Measurements from ENCODE around the gene PALLD.
"Not testable (repeated sequence)": the region's sequence is repeated elsewhere in the genome, so short reads cannot be mapped to it uniquely, and the experiment has no call there.

The PALLD gene

DNA sequence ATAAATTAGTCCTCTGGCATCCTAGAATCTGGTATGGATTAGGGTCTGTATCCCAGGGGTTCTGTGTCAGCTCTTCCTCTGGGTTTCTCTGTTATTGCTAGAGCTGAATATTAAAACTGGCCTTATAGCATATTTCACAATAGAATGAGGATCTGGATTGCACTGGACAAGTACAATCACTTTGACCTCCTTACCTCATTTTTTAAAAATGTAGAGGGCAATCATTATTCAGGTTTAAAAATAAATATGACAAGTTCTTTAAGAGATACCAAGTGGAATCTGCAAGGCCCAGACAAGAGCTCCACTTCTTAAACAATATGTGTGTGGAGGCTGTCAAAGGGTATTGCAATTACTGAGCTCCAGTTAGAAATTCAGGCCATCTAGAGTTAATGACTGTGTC is 1.4 kb downstream of the PALLD start:
- no peak for DNase-seq

DNA sequence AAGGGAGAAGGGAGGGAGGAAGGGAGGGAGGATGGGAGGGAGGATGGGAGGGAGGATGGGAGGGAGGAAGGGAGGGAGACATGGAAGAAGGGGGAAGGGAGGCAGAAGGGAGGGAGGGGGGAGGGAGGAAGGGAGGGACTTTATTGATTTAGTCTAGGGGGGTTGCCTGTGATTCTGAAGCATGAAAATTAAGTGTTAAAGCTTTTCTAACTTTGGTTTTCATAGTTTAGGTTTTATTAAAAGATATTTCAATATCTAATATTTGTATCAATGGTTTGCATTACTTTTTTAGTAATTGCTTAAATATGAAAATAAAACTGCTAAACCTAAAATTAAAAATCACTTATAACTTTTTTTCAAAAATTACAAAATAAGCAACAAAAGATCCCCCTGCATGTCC is 2.4 kb downstream of the PALLD start:
- DNase-seq: no peak

DNA sequence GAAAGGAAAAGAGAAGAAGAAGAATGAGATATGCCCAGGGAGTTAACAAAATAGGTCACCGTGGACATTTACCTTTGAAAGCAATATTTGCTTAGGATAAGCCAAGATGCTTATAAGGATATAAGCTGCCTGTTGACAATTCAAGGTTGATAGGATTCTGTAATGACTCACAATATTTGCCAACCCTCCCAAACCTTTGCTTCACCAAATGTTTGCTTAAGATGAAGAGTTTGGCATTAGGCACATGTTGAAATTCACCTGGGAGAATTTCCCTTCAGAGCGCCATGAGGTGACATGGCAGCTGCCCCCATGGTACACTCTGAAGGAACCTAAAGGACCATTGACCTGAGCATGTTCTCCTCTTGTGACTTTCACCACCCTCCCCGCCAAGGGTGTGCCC is 4.6 kb downstream of the PALLD start:
- no peak for DNase-seq

DNA sequence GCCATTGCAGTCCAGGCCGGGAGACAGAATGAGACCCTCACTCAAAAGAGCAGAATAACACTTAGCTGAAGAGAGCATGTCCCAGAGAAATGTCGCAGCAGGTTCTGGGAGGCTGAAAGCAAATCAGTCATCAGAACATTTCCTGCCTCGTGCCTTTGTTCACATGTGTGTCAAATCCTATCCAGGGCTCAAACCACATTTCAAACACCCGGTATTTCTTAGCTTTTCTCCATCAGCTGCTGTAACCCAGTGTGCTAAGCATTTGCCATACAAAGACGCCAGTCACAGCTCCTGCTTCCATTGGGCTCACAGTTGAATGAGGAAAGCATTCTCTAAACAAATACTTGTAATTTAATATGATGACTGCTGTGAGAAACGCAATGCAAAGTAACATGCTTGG is 6.0 kb downstream of the PALLD start:
- DNase-seq: no peak

DNA sequence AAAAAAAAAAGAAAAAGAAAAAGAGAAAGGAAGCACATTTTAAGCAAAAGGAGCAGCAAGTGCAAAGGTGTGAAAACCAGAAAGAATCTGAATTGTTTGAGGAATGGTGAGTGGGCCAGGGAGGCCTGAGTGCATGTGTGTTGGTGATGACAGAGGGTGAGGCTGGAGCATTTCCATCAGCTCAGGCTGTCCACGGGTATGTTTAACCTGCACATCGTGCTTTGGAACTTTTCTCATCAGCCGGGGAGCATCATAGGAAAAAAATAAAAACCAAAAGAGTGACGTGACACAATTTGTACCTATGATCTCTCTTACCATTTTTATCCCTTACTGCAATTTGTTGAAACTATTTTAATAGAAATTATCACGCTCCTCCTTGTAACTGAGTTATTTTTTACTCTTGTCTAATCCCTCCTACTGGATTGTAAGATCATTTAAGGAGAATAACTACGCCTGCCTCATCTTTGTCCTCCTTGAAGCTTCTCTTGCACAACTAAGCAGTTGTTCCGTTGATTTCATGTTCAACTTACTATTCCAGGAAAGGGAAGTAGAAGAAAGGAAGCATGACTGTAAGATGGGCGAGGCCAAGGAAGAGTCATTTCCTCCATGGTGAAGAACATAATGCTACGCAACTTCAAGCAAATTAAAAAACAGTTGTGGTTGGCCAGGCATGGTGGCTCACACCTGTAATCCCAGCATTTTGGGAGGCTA is 7.0 kb downstream of the PALLD start:
- no peak for DNase-seq

DNA sequence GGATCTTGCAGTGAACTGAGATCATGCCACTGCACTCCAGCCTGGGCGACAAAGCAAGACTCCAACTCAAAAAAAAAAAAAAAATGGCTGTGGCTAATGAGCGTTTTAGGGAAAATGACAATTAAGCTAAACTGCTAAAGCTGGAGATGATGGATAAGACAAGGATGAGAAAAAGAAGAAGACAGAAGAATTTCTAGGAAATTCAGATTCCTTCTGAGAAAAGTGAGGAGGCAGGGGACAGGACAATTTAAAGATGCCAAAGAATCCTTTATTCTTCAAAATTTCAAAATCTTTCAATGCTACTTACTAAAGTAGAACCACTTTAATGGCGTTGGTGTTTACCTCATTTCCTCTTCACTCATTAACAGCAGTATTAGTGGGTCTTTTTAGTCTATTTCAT is 7.7 kb downstream of the PALLD start:
- DNase-seq: no peak

DNA sequence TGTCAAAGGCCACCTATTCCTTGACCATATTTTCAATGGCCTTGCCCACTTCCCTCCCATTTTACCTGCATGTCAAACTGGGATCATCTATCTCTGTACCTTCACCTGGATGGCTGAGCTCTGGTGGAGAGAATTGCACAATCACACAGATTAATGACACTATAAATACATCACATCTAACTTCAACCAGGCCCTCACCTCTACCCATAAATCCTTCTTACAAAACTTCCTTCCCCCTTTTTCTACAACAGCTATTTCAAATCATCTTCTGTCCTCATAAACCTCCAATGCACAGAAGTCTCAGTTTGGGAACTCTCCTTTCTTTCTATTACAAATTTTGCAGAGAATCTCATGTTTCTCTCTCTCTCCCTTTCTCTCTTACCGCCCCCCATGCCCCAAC is 9.2 kb downstream of the PALLD start:
- DNase-seq: no peak

DNA sequence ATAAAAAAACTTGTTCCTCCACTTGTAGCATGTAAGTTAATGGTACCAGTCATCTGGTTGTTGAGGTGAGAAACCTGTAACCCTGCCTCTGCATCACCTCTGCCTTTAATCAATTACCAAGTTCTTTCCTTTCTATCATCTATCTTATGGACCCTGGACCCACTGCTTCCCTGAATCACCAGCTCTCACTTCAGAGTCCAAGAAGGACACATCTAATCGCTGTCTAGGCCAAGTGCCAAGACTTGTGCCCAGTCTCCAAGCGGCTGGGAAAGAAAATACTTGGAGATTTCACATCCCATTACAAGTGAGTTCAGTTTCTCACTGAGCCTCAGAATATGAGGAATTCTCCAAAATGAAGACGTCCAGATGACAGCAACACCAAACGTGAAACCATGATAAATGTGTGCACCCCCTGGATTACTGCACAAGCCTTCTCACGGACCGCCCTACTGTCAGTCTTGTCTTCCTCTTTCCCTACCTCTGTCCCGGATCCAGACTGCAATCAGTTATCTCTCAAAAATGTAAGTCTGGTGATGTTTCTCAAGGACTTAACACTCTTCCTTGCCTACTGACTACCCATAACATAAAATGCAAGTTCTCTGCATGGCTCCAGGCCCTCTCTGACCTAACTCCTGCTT is 10.4 kb downstream of the PALLD start:
- DNase-seq: no peak

DNA sequence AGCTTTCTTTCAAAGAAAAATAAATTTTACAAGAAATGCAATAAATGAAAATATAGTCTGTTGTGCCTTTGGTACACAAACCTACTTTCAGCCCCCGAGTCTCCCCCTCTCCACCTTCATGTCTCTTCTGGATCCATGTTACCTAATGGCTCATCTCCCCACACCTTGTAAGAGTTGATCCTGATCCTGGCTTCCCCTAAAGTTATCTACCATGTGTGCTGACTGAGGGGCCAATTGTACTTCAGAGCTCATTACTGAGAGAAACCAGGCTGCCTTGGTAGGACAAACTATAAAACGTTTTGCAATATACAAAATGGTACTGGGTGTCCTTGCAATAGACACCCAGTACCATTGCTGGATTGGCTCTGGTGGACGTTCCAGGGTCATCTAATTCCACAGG is 11.8 kb downstream of the PALLD start:
- no peak for DNase-seq

DNA sequence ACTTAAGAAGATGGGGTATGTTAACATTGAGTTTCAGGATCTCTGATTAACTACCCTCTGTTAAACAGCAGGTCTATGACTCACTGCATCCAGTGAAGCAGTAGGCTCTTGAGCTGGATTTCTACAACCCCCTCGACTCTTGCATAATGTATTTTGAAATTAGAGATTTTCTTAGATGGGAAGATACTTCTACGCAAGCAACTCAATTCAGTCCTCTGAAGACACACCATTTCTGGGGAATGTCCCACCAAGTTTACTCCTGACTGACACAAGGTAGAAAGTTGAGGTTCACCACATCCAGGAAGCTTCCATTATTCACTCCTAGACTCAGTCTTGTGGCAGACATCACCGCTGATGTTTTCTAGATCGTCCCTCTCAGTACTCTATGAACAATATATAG is 12.9 kb downstream of the PALLD start:
- DNase-seq: peak; percentile 74

DNA sequence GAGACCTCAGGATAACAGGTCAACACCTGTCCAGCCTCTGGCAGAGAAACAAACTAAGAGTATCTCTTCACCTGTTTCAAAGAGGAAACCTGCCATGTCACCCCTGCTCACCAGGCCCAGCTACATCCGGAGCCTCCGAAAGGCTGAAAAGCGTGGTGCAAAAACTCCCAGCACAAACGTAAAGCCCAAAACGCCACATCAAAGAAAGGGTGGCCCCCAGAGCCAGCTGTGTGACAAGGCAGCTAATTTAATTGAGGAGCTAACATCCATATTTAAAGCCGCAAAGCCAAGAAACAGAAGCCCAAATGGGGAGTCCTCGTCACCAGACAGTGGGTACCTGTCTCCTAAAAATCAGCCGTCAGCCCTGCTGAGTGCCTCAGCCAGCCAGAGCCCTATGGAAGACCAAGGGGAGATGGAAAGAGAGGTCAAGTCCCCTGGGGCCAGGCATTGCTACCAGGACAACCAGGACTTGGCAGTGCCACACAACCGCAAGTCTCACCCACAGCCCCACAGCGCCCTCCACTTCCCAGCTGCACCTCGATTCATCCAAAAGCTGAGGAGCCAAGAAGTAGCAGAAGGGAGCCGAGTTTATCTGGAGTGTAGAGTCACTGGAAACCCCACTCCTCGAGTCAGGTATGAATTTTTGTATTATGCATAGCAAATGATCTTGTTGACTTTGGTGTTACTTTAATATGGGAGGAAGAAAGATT is 15.1 kb downstream of the PALLD start:
- DNase-seq: peak; percentile 37

DNA sequence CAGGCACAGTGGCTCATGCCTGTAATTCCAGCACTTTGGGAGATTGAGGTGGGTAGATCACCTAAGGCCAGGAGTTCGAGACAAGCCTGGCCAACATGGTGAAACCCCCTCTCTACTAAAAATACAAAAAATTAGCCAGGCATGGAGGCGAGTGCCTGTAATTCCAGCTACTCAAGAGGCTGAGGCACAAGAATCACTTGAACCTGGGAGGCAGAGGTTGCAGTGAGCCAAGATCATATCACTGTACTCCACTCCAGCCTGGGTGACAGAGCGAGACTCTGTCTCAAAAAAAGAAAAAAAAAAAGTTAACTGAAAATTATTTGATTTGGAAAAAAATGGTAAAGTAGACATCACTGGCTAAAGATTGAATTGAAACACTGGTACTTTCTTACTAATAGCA is 17.0 kb downstream of the PALLD start:
- DNase-seq: not testable (repeated sequence)

DNA sequence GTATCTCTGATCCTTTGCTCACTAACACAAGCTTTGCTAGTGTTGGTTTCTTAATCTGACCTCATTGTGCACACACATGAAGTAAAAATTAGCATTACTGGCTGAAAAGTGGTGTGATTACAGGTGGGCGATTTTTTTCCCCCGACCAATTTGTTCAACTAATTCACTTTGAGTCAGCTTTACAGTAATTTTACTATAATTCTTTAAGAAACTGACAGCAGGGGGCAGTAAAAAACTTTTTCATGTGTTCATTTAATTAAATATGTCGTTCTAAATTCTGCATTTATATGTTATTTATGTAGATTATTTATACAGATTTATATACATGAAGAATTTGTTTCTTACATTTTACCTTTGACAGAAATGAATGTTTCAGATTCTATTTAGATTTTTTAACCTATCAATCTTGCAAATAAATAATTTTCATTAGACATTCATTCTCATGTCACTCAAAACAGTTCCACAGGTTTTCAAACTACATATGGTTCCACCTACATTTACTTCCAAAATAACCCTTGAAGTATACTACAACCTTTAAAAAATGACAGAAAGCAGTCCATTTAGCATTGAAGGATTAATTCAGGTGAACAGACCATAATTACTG is 17.5 kb downstream of the PALLD start:
- peak; percentile 38 for DNase-seq

DNA sequence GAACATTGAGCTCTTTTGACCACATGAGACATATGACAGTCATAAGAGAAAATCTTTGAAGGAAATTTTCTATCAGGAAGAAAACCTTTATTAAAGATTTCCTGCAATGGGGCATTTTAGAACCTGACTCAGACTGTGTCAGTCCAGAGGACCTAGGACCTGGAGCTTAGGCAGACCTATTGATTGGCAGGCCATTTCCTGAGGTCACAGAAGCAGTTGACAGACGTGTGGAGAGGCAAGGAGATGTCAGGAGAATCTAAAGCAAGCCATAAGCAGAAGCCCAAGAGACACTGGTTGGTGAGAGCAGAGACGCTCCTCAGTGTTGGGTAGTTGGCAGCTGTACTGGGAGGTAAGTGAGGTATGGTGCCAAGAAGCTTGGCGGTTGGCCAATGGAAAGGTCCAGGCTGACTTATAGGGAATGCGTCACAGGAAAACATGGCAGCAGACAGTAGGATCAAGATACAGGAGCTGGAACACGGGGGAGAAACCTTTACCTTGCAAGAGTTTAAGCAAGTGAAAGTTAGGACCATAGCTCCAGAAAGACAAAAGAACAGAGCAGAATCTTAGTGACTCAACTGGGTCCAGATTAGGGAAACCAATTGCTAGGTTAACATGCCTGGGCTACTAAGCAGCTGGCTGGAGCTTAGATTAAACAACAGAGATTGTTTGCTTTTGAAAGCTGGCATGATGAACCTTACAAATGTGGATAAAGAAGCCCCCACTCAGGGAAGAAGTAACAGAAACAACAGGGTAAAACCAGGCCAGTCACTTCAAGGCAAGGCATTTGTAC is 18.6 kb downstream of the PALLD start:
- DNase-seq: no peak

DNA sequence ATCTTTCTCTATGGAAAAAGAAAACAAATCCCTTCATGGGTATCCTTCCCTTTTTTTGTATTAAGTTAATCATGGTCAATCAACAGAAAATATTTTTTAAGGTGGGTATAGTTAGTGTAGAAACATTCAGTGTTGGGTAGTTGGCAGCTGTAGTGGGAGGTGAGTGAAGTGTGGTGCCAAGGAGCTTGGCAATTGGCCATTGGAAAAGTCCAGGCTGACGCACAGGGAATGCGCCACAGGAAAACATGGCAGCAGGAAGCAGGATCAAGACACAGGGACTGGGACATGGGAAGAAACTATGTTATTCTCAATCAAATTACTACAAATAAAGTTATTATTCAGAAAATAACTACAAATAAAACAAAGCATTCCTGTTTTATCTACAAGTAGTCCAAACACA is 20.0 kb downstream of the PALLD start:
- no peak for DNase-seq

DNA sequence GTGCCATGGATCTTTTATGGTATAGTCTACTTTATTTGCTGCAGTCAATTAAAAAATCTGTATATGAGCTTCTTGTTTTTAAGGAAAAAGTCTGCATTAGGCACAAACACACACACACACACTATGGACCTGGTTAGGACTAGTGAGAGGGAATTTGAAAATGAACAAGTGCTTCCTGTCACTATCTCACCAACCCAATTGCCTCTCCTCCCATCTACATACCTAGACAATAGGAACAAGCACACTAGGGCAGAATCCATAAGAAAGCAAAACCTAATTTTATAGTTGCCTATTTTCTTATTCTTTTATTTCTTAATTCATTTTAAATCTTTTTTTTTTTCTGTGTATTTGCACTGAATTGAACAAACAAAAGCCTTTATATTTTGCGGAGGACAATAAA is 22.7 kb downstream of the PALLD start:
- DNase-seq: no peak

DNA sequence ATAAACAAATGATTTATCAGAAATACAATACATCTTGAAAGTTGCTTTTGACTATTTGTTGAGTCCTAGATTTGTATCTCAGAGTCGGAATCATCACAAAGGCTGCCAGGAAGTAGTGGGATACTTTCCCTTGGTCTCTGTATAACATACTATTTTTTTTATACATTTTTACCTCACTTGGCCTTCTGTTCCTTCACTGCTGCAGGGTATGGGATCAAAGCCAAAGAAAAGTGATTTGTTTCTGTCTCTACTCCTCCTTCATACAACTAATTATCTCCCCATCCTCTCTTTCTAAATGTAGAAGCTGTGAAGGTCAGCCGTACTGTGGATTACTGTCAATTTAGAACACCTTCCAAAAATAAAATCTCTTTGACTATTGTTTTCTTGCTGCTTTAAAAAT is 24.9 kb downstream of the PALLD start:
- DNase-seq: no peak

DNA sequence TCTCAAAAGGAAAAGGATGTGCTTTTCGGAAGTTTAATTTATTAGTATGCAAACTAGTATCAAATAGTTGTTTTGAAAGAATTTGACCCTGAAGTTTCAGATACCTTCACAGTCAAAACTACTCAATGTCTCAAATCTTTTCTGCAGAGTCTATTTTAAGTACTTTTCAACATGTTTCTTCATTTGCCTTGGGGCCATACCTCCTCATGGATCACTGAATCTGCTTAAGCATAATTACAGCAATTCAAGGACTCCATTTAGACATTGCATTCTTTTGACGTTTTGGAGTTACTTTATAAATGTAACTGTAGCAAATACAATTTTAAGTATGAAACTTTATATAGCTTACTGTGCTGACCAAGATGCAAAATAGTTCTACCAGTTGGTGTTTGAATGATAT is 25.5 kb downstream of the PALLD start:
- no peak for DNase-seq

DNA sequence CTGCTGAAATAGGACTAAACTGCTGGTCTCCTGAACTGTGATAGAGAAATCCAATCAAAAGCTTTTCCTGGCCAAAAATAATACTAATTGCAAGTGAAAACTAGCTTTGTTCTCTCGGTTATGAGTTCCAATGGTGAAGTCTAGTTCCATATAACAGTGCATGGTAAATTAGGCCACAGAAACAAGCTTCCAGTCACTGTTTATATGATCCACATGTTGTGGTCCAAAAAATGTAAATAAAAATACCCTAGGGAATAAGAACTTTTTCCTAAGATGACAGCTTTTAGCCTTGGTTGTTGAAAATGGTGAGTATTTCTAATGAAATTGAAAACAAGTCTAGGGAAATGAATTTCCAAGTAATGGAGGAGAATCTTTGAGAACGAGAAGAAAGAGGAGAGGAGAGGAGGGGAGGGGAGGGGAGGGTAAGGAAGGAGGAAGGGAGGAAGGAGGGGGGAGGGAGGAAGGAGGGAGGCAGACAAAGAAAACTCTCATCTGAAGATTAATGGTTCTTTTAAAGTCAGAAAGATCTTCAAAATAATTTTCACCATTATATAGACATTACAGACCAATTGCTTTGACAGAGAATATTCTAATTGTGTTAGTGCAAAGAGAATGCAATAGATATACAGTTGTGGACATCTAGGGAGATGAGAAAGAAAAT is 26.1 kb downstream of the PALLD start:
- DNase-seq: no peak

DNA sequence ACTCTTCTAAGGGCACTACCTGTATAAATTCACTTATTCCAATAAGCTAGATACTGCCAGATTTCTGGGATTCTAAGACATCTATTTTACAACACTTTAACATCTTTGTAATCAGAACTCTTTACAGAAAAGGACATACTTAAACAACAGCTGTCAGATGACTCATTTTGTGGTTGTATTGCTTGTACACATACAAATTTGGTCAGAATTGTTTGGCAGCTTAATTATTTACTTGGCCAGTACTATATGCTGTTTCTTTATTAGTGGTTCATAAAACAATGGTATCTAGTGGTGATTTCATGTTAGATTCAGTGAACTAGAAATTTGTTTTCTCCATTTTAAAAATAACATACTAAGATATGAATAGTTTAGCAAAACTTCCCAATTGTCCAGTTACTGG is 27.2 kb downstream of the PALLD start:
- no peak for DNase-seq

DNA sequence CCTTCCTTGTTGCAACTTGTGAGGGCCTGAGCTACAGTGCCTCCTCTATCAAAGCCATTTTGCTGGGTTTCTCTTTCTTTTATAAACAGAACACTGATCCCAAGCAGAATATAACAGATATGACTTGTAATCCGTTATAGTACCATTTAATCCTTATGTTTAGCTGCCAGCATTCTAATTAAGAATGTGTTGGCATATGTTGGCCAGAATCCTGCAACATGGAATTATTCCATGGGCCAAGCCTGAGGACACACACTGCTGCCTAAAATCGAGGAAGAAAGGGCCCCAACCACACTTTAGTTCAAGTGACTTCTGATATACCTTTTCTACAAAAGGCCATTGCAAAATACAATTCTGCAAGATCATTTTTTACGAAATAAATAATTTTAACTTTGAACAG is 28.0 kb downstream of the PALLD start:
- DNase-seq: no peak

DNA sequence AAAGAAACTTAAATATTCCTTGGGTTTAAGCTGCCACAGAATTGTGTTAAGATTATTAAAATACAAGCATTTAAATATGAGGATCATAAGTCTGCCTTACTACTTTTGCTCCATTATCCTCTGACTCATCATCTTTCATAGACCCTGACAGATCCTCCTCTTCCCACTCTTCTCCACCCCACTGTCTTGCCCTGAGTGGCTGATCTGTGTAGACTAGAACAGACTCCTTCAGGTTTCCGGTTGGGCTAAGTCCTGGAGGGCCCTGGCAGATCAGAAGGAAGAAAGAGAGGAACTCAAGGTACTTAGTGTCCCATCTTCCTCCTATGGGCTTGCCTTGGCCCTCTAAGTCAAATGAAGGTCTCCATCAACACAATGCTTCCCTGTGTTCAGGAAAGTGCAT is 30.7 kb downstream of the PALLD start:
- DNase-seq: no peak
